HepG2 (cell line): ENCODE data around the gene KRTAP20-1. TPM values are rescaled to one million over a fixed set of nuclear protein-coding genes. Genes with fewer than 3 reads are reported as not detected.

ENCODE experiments used
- ATAC-seq: fragments of 200-7000 bp; cut with Tn5 transposase; 3 replicates; pipeline ENCODE4 v1.9.1; 2020; ENCODE audit warnings: mild to moderate bottlenecking, moderate library complexity
- BruUV-seq: library from RNA; stranded (reverse); fragments of 400-500 nt; replicated peaks from 2 replicates; lab custom pipeline; 2021; lab: Mats Ljungman, UMichigan
- CTCF ChIA-PET: fragments of 300-600 bp; formaldehyde crosslinking; extraction: SDS; loops from one replicate; lab custom pipeline; 2021; ENCODE audit warnings: low total read pairs, inconsistent platforms, low intra/inter-chr PET ratio; lab: Yijun Ruan, JAX
- POLR2A ChIA-PET: fragments of 350-600 bp; sonication (Branson Sonifier 250); formaldehyde crosslinking; loops from one replicate; lab custom pipeline; 2020; ENCODE audit warnings: antibody characterized with exemption, inconsistent platforms; lab: Yijun Ruan, JAX
- DNase-seq: peaks from one replicate; pipeline ENCODE4 v3.0.0-alpha.2; 2015; ENCODE audit warnings: low spot score
- FAIRE-seq: peaks from 3 replicates; lab custom pipeline; 2011; peaks lifted over from hg19 to GRCh38; lab: Jason Lieb, UNC
- H2AFZ ChIP-seq: one replicate; pipeline ENCODE4 v1.6.1; 2011; ENCODE audit warnings: low read length, inconsistent platforms
- H3K27ac ChIP-seq: fragments of 300-600 bp; 3 replicates; pipeline ENCODE4 v1.8.0; 2011; ENCODE audit warnings: mixed run types, mild to moderate bottlenecking, mixed read lengths, low read length, inconsistent platforms; ENCODE audit not compliant: insufficient read depth; ENCODE audit errors: extremely low read length
- H3K27me3 ChIP-seq, 2 experiments: fragments of 200-600 bp in 1 of 2; 2 replicates in 1 of 2; 3 replicates in 1 of 2; pipeline versions ENCODE4 v1.6.0 to v1.8.0; 2011; ENCODE audit warnings: low read length in 2 of 2, mild to moderate bottlenecking in 2 of 2, moderate library complexity in 2 of 2, inconsistent platforms in 1 of 2; ENCODE audit not compliant: insufficient read depth in 2 of 2, control insufficient read depth in 1 of 2
- H3K36me3 ChIP-seq, 2 experiments: fragments of 200-600 bp in 1 of 2; replicated peaks in 1 of 2; 2 replicates in 1 of 2; 3 replicates in 1 of 2; pipeline versions ENCODE4 v1.5.1 to v1.8.0; 2011; ENCODE audit warnings: low read length in 2 of 2, inconsistent platforms in 1 of 2; ENCODE audit not compliant: insufficient read depth in 2 of 2, control insufficient read depth in 1 of 2
- H3K4me1 ChIP-seq: 2 replicates; pipeline ENCODE4 v1.5.1; 2012; ENCODE audit warnings: low read length, inconsistent platforms; ENCODE audit not compliant: insufficient read depth
- H3K4me2 ChIP-seq: 2 replicates; pipeline ENCODE4 v1.6.0; 2011; ENCODE audit warnings: low read depth, low read length, inconsistent platforms
- H3K4me3 ChIP-seq, 3 experiments: fragments of 200-600 bp in 1 of 3; sonication (generic), shearing (Covaris generic) in 1 of 3; replicated peaks in 1 of 3; 2 replicates each; pipeline ENCODE4 v1.5.1; 2011 to 2016; ENCODE audit warnings: low read length in 3 of 3, inconsistent platforms in 2 of 3, low read depth in 2 of 3, mild to moderate bottlenecking in 2 of 3, control low read depth in 1 of 3, mixed read lengths in 1 of 3; ENCODE audit not compliant: insufficient read depth in 1 of 3
- H3K79me2 ChIP-seq: one replicate; pipeline ENCODE4 v1.6.1; 2011; ENCODE audit warnings: low read length, inconsistent platforms; ENCODE audit not compliant: insufficient read depth
- H3K9ac ChIP-seq: 2 replicates; pipeline ENCODE4 v1.6.0; 2011; ENCODE audit warnings: mild to moderate bottlenecking, low read depth, low read length, inconsistent platforms; ENCODE audit not compliant: insufficient read depth
- H3K9me3 ChIP-seq: 2 replicates; pipeline ENCODE4 v1.5.1; 2012; ENCODE audit warnings: mild to moderate bottlenecking, low read length
- H4K20me1 ChIP-seq: 2 replicates; pipeline ENCODE4 v1.6.0; 2011; ENCODE audit warnings: inconsistent platforms, mild to moderate bottlenecking, low read length, moderate library complexity; ENCODE audit not compliant: insufficient read depth
- ARID3A ChIP-seq: IDR thresholded peaks from 2 replicates; pipeline ENCODE4 v1.6.1; 2012; ENCODE audit warnings: low read depth, low read length, improper control_type of control experiment
- DDIT3 ChIP-seq: sonication (generic); formaldehyde crosslinking; IDR thresholded peaks from 2 replicates; pipeline ENCODE4 v1.4.0; 2020; ENCODE audit warnings: mild to moderate bottlenecking, missing genetic modification reagents
- ERF ChIP-seq: IDR thresholded peaks from 2 replicates; pipeline ENCODE4 v1.6.1; 2018; ENCODE audit warnings: missing biosample characterization, missing genetic modification reagents
- MXD3 ChIP-seq: IDR thresholded peaks from 2 replicates; pipeline ENCODE4 v1.6.1; 2016; ENCODE audit warnings: mild to moderate bottlenecking, missing biosample characterization, missing genetic modification reagents
- MXI1 ChIP-seq: IDR thresholded peaks from 3 replicates; pipeline ENCODE4 v1.6.1; 2012; ENCODE audit warnings: low read depth, low read length, inconsistent platforms, borderline replicate concordance
- NFATC3 ChIP-seq: sonication (generic); formaldehyde crosslinking; IDR thresholded peaks from 2 replicates; pipeline ENCODE4 v1.5.1; 2020; ENCODE audit warnings: mild to moderate bottlenecking, missing genetic modification reagents
- SMAD3 ChIP-seq: sonication (generic); formaldehyde crosslinking; IDR thresholded peaks from 2 replicates; pipeline ENCODE4 v1.4.0; 2020; ENCODE audit warnings: missing genetic modification reagents
- SRY ChIP-seq: sonication (generic); formaldehyde crosslinking; IDR thresholded peaks from 2 replicates; pipeline ENCODE4 v1.8.0; 2022; ENCODE audit warnings: mild to moderate bottlenecking, missing genetic modification reagents
- XBP1 ChIP-seq: sonication (generic); formaldehyde crosslinking; IDR thresholded peaks from 2 replicates; pipeline ENCODE4 v1.5.0; 2020; ENCODE audit warnings: missing genetic modification reagents
- YY1 ChIP-seq: IDR thresholded peaks from 2 replicates; pipeline ENCODE4 v1.6.1; 2011; ENCODE audit warnings: low read length, low read depth, moderate library complexity, mild to moderate bottlenecking; ENCODE audit not compliant: insufficient read depth, insufficient replicate concordance
- ZBTB26 ChIP-seq: IDR thresholded peaks from 2 replicates; pipeline ENCODE4 v1.6.1; 2016; ENCODE audit warnings: missing compliant biosample characterization, missing genetic modification reagents, borderline replicate concordance
- ZNF160 ChIP-seq: sonication (generic); formaldehyde crosslinking; IDR thresholded peaks from 2 replicates; pipeline ENCODE4 v1.8.0; 2022; ENCODE audit warnings: mild to moderate bottlenecking, inconsistent platforms, missing genetic modification reagents
- ZNF253 ChIP-seq: sonication (generic); formaldehyde crosslinking; IDR thresholded peaks from 2 replicates; pipeline ENCODE4 v1.8.0; 2022; ENCODE audit warnings: mild to moderate bottlenecking, missing genetic modification reagents, borderline replicate concordance
- ZNF354B ChIP-seq: sonication (generic); formaldehyde crosslinking; IDR thresholded peaks from 2 replicates; pipeline ENCODE4 v1.8.0; 2022; ENCODE audit warnings: mild to moderate bottlenecking, missing genetic modification reagents
- ZNF746 ChIP-seq: sonication (generic); formaldehyde crosslinking; IDR thresholded peaks from 2 replicates; pipeline ENCODE4 v1.8.0; 2022; ENCODE audit warnings: mild to moderate bottlenecking, missing genetic modification reagents
- ZNF776 ChIP-seq: sonication (generic); formaldehyde crosslinking; IDR thresholded peaks from 2 replicates; pipeline ENCODE4 v1.4.0; 2020; ENCODE audit warnings: mild to moderate bottlenecking, missing genetic modification reagents
- in situ Hi-C: cut with HindIII; loops from 2 replicates; pipeline ENCODE4 v1.10.0; 2017; ENCODE audit warnings: low pct_unique_long_range_greater_than_20kb; ENCODE audit not compliant: extremely low pct_ligation_motif_present
- intact Hi-C: fragments of 100-400 bp; cut with micrococcal nuclease; formaldehyde crosslinking; loops from one replicate; pipeline ENCODE4 v1.10.0; 2022; ENCODE audit not compliant: unreplicated experiment
- polyA plus RNA-seq, 8 experiments: library from polyadenylated mRNA; depleted of rRNA in 3 of 8; stranded (reverse) in 7 of 8; unstranded in 1 of 8; fragments of >200 nt; fragmentation: Illumina TruSeq in 4 of 8; extraction: Trizol in 4 of 8; gene quantifications; 2 replicates each; pipeline versions ENCODE4 v1.2.1 to v1.2.3, GENCODE V29; 2011 to 2016; ENCODE audit warnings: low read depth in 4 of 8, missing spikeins in 1 of 8, mixed read lengths in 1 of 8; ENCODE audit not compliant: insufficient read depth in 1 of 8
- total RNA-seq, 5 experiments: library from RNA; depleted of rRNA; stranded (reverse); fragments of >200 nt; fragmentation: Illumina TruSeq; extraction: Trizol; gene quantifications; 2 replicates each; pipeline ENCODE4 v1.2.3, GENCODE V29; 2016; ENCODE audit warnings: low read depth in 1 of 5

Gene KRTAP20-1
- total and polyA plus RNA-seq, 2 of the 13 experiments (the other 11 are each of a cell fraction or from before 2014, with no cell fraction given), result not detected

- intact Hi-C loops, result no loop called here
- in situ Hi-C loops, result no loop called here
- Histone ChIP-seq H3K79me2 (no peaks in the 10 kb centered on the region), H3K4me2 (no peak overlapping the region), H3K9me3 (peaks cover 83% of the 10 kb centered on the region), H4K20me1 (no peaks in the 10 kb centered on the region), H3K27me3 (no peaks in the 10 kb centered on the region), H3K9ac (no peak overlapping the region), H2AFZ (no peak overlapping the region), H3K36me3 (no peaks in the 10 kb centered on the region), H3K4me3 (no peak overlapping the region), H3K4me1 (no peaks in the 10 kb centered on the region), H3K27ac (no peak overlapping the region)
- FAIRE-seq (no peak), DNase-seq (no peak), ATAC-seq (no peak)
- BruUV-seq, result no TSS peak
- POLR2A ChIA-PET, result no interaction called here
- TF ChIP-seq XBP1 (CRISPR knock-in tag) (no peak), ZNF253 (CRISPR knock-in tag) (no peak), ZBTB26 (CRISPR knock-in tag) (no peak), ZNF746 (CRISPR knock-in tag) (no peak), SRY (CRISPR knock-in tag) (no peak), MXI1 (no peak)
- CTCF ChIA-PET, result no interaction called here
These were observed 1.0 kb upstream of the KRTAP20-1 start for GRCh38 chr21:30615199-30615598.

- FAIRE-seq (no peak), DNase-seq (no peak), ATAC-seq (no peak)
- Histone ChIP-seq H3K79me2 (no peaks in the 10 kb centered on the region), H2AFZ (no peak overlapping the region), H3K9ac (no peak overlapping the region), H3K27me3 (no peaks in the 10 kb centered on the region), H3K27ac (no peak overlapping the region), H3K4me3 (no peak overlapping the region), H3K4me1 (no peaks in the 10 kb centered on the region), H3K9me3 (peaks cover 83% of the 10 kb centered on the region), H4K20me1 (no peaks in the 10 kb centered on the region), H3K36me3 (no peaks in the 10 kb centered on the region), H3K4me2 (no peak overlapping the region)
- BruUV-seq, result no TSS peak
- POLR2A ChIA-PET, result no interaction called here
- intact Hi-C loops, result no loop called here
- CTCF ChIA-PET, result no interaction called here
- in situ Hi-C loops, result no loop called here
- TF ChIP-seq ERF (CRISPR knock-in tag), result no peak
- no peak for TF ChIP-seq ARID3A
- no peak for TF ChIP-seq ZNF776 (CRISPR knock-in tag)
- TF ChIP-seq ZNF160 (CRISPR knock-in tag), result no peak
- TF ChIP-seq ZNF354B, result no peak
- TF ChIP-seq SMAD3 (CRISPR knock-in tag), result no peak
- no peak for TF ChIP-seq DDIT3 (CRISPR knock-in tag)
- TF ChIP-seq NFATC3 (CRISPR knock-in tag), result no peak
- TF ChIP-seq YY1, result no peak
- no peak for TF ChIP-seq MXD3 (CRISPR knock-in tag)
These were observed 3.9 kb downstream of the KRTAP20-1 start for GRCh38 chr21:30620080-30620479.
